Esophagus squamous epithelium (tissue), 5 donors: Measurements from ENCODE around the gene DUSP9. TPM values are rescaled to one million over a fixed set of nuclear protein-coding genes. Genes with fewer than 3 reads are reported as not detected.

Experiments used
- DNase-seq: peaks from one replicate; lab custom pipeline; 2025; lab: John Stamatoyannopoulos, UW
- H3K27ac ChIP-seq, 4 donors: fragments of 200-600 bp; sonication (generic); one replicate each; pipeline ENCODE4 v1.5.1; 2016 to 2019; ENCODE audit warnings: mild to moderate bottlenecking in 1 of 4
- H3K27me3 ChIP-seq, 4 donors: fragments of 200-600 bp; sonication (generic); 1 replicate in 3 of 4; 2 replicates in 1 of 4; pipeline versions ENCODE4 v1.5.1 to v1.6.0; 2017 to 2021; ENCODE audit warnings: antibody characterized with exemption in 1 of 4
- H3K36me3 ChIP-seq, 3 donors: fragments of 200-600 bp; sonication (generic); one replicate each; pipeline ENCODE4 v1.5.1; 2016 to 2019
- H3K4me1 ChIP-seq, 3 donors: fragments of 200-600 bp; sonication (generic); one replicate each; pipeline ENCODE4 v1.5.1; 2017 to 2019
- H3K4me3 ChIP-seq, 4 donors: fragments of 200-600 bp; sonication (generic); 1 replicate in 3 of 4; 2 replicates in 1 of 4; pipeline ENCODE4 v1.5.1; 2016 to 2019; ENCODE audit warnings: mild to moderate bottlenecking in 2 of 4, moderate library complexity in 1 of 4
- H3K9me3 ChIP-seq, 3 donors: fragments of 200-600 bp; sonication (generic); one replicate each; pipeline ENCODE4 v1.5.1; 2016 to 2019
- POLR2A ChIP-seq, 4 donors: fragments of 450-650 bp; IDR thresholded peaks; one replicate each; pipeline ENCODE4 v1.6.1; 2017; ENCODE audit warnings: antibody characterized with exemption in 4 of 4, mild to moderate bottlenecking in 4 of 4, moderate library complexity in 3 of 4
- WGBS, 2 donors: methylation state at CpG; one replicate each; pipeline ENCODE4 v1.1.5; 2018; 5-methylcytosine and 5-hydroxymethylcytosine counted together
- intact Hi-C: fragments of 100-400 bp; cut with DNase I; formaldehyde crosslinking; loops from one replicate; pipeline ENCODE4 v1.15.0; 2022
- total RNA-seq, 4 donors: library from RNA; depleted of rRNA; stranded (reverse); fragments of >200 nt; gene quantifications; one replicate each; pipeline ENCODE4 v1.1.0, GENCODE V29; 2016
- TF ChIP-seq, protein P1 (sequence below), 6 experiments: fragments of 450-650 bp in 4 of 6; fragments of 200-600 bp in 2 of 6; sonication (generic) in 2 of 6; IDR thresholded peaks; one replicate each; pipeline ENCODE4 v1.5.1; 2016 to 2019; ENCODE audit warnings: antibody characterized with exemption in 6 of 6, mild to moderate bottlenecking in 4 of 6, moderate library complexity in 4 of 6
- donor health status: DM: yes; HTN: yes; CAD: no.

The DUSP9 gene
- total RNA-seq, 4 donors from 2014 or later, result 0.38 to 4.0 (median 1.3) TPM

- 38% methylated on average over 3 of the region's 41 CpGs; no CpG with 5 or more reads in 1 of the 2 donors for WGBS, 2 donors
Measured at GRCh38 chrX:153649915-153650782, 3.1 kb downstream of the DUSP9 start.

GRCh38 chrX:153650959-153651358, 4.0 kb downstream of the DUSP9 start:
- Histone ChIP-seq H3K9me3 (no peaks in the 10 kb centered on the region), H3K4me1 (peaks cover 0 to 21% (median 5%) of the 10 kb centered on the region in 3 donors), H3K27ac (no peak overlapping the region), H3K4me3 (no peak overlapping the region), H3K27me3 (peaks cover 0 to 43% (median 5%) of the 10 kb centered on the region in 4 donors), H3K36me3 (no peaks in the 10 kb centered on the region)
- DNase-seq, result no peak
- no peak for TF ChIP-seq POLR2A (IDR thresholded peaks at IDR 0.05)
- TF ChIP-seq, protein P1, sequence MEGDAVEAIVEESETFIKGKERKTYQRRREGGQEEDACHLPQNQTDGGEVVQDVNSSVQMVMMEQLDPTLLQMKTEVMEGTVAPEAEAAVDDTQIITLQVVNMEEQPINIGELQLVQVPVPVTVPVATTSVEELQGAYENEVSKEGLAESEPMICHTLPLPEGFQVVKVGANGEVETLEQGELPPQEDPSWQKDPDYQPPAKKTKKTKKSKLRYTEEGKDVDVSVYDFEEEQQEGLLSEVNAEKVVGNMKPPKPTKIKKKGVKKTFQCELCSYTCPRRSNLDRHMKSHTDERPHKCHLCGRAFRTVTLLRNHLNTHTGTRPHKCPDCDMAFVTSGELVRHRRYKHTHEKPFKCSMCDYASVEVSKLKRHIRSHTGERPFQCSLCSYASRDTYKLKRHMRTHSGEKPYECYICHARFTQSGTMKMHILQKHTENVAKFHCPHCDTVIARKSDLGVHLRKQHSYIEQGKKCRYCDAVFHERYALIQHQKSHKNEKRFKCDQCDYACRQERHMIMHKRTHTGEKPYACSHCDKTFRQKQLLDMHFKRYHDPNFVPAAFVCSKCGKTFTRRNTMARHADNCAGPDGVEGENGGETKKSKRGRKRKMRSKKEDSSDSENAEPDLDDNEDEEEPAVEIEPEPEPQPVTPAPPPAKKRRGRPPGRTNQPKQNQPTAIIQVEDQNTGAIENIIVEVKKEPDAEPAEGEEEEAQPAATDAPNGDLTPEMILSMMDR (IDR thresholded peaks at IDR 0.05), result no peak
- WGBS, 2 donors, result 77 to 83% methylated on average over 3 to 4 of the region's 13 CpGs
- intact Hi-C loops, result no loop called here

More at GRCh38 chrX:153649915-153650782, 3.1 kb downstream of the DUSP9 start:
- Histone ChIP-seq H3K27me3 (peaks cover 0 to 51% (median 8%) of the 10 kb centered on the region in 4 donors), H3K4me3 (no peak overlapping the region), H3K36me3 (no peaks in the 10 kb centered on the region), H3K9me3 (no peaks in the 10 kb centered on the region), H3K4me1 (peaks cover 0 to 21% (median 5%) of the 10 kb centered on the region in 3 donors), H3K27ac (no peak overlapping the region)
- intact Hi-C loops, result no loop called here
- TF ChIP-seq, protein P1 (IDR thresholded peaks at IDR 0.05), result no peak
- no peak for TF ChIP-seq POLR2A (IDR thresholded peaks at IDR 0.05)
- no peak for DNase-seq

DNA sequence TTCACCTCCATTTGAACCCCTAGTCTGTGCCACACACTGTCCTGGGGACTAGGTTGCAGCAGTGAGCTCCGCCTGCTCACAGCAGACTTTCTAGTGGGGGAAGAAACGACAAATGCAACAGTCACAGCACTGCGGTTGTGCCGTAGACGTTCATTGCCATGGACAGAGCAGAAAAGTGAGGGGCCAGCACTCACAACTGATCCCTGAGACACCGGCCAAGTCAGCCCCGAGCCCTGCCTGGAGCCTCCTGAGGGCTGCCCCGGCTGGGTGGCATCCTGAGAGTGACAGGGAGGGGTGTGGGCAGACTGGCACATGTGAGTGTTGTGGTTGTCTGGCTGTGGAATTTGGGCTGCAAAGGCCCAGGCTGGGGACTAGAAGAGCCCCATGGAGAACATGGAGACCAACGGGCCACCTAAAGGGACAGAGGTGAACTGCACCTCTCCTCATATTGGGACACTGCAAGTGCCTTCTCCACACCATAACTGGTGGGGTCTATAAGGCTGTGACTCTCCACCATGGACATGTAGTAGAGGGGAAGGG, 4.6 kb downstream of the DUSP9 start:
- H3K4me3 ChIP-seq, result no peak overlapping the region
- peaks cover 0 to 36% (median 3%) of the 10 kb centered on the region in 4 donors for H3K27me3 ChIP-seq
- no peak overlapping the region for H3K27ac ChIP-seq
- no peaks in the 10 kb centered on the region for H3K9me3 ChIP-seq
- TF ChIP-seq, protein P1 (IDR thresholded peaks at IDR 0.05), result peak in 4 of 6 experiments; percentile 8 to 36 (median 15)
- TF ChIP-seq POLR2A (IDR thresholded peaks at IDR 0.05), result no peak
- no peaks in the 10 kb centered on the region for H3K36me3 ChIP-seq
- intact Hi-C loops, result no loop called here
- H3K4me1 ChIP-seq, result peaks cover 0 to 14% (median 5%) of the 10 kb centered on the region in 3 donors
- 0 to 74% methylated on average over 1 to 3 of the region's 9 CpGs for WGBS, 2 donors
- DNase-seq, result no peak

DNA sequence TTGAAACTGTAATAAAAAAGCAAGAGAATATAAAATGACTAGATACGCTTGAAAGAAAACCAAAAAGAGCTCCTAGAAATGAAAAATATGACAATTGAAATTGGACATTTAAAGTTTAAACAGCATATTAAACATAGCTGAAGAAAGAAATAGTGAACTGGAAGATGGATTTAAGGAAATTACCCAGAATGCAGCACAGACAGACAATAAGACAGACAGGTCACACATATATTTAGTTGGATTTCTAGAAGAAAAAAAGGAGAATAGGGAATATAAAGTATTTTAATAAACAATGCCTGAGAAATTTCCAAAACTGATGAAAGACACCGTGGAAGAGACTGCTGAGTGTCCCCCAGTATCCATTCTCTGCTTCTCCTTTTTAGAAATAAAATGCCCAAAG, 6.6 kb downstream of the DUSP9 start:
- 77 to 79% methylated on average over 2 of the region's 2 CpGs for WGBS, 2 donors
- DNase-seq, result no peak
- H3K27ac ChIP-seq, result no peak overlapping the region
- no peak overlapping the region for H3K4me3 ChIP-seq
- peaks cover 0 to 17% (median 0%) of the 10 kb centered on the region in 4 donors for H3K27me3 ChIP-seq
- no peaks in the 10 kb centered on the region for H3K36me3 ChIP-seq
- H3K4me1 ChIP-seq, result no peaks in the 10 kb centered on the region
- H3K9me3 ChIP-seq, result no peaks in the 10 kb centered on the region
- TF ChIP-seq, protein P1 (IDR thresholded peaks at IDR 0.05), result no peak
- intact Hi-C loops, result no loop called here

DNA sequence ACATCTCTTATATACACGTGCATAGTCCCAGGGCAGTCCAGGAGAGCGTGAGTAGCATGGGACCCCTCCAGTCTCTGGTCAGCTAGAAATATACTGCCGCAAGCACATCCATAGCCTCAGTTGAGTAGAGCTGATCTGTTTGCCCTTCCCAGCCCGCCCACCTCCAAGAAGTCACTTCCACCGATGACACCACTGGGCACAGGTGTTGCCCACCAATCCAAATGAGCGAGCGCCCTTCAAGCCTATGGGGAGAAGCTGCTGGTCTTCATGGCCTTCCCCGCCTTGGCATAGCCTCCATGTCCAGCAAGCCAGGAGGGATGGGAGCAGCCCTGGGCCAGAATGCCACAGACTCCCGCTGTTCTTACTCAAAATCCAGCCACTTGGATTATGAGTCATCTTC, 10.2 kb downstream of the DUSP9 start:
- peaks cover 0 to 13% (median 5%) of the 10 kb centered on the region in 4 donors for H3K27me3 ChIP-seq
- WGBS, 2 donors, result 75 to 82% methylated on average over 1 to 9 of the region's 9 CpGs

More for the DNA sequence above, 10.2 kb downstream of the DUSP9 start:
- Histone ChIP-seq H3K4me3 (no peak overlapping the region), H3K27ac (no peak overlapping the region), H3K36me3 (no peaks in the 10 kb centered on the region), H3K4me1 (no peaks in the 10 kb centered on the region), H3K9me3 (no peaks in the 10 kb centered on the region)
- TF ChIP-seq, protein P1 (IDR thresholded peaks at IDR 0.05), result no peak
- no peak for TF ChIP-seq POLR2A (IDR thresholded peaks at IDR 0.05)
- intact Hi-C loops, result no loop called here
- DNase-seq, result no peak
